Thoracic aorta endothelial cell (primary cell): Measurements from ENCODE around the gene LGALS8. TPM values are rescaled to one million over a fixed set of nuclear protein-coding genes. Genes with fewer than 3 reads are reported as not detected.

Experiments
- total RNA-seq: library from RNA; depleted of rRNA; stranded (reverse); fragments of >200 nt; gene quantifications from 2 replicates; pipeline ENCODE4 v1.2.3, GENCODE V29; 2012

LGALS8 gene
- 81.7 and 98.0 TPM in 2 replicates for total RNA-seq

GRCh38 chr1:236523704-236524141, at the start of gene LGALS8:
LGALS8 (plus strand) TSS chr1:236523982; CDS start chr1:236526071, 2,089 bp downstream.

Other genes with a start within 250 kb of the LGALS8 start
- gene ERO1B, start 242.0 kb upstream of the LGALS8 start, total RNA-seq: 2.3 and 5.3 TPM in 2 replicates
- not detected in 2 replicates for gene EDARADD, start 129.7 kb upstream of the LGALS8 start, total RNA-seq
- 95.5 and 114 TPM in 2 replicates for gene HEATR1, start 80.5 kb downstream of the LGALS8 start, total RNA-seq
- 2.3 and 2.5 TPM in 2 replicates for gene ACTN2, start 162.5 kb downstream of the LGALS8 start, total RNA-seq